NCI-H526 (cell line): Measurements from ENCODE around the gene LIN28B.
"Not testable (repeated sequence)": the region's sequence is repeated elsewhere in the genome, so short reads cannot be mapped to it uniquely, and the experiment has no call there.

Experiments used
- DNase-seq, 2 experiments: peaks; one replicate each; lab custom pipeline; 2025; lab: John Stamatoyannopoulos, UW

The LIN28B gene

GRCh38 chr6:104955927-104956730 is 778 bp upstream of the LIN28B start:
- DNase-seq: peak; percentile 13 to 66

- DNase-seq: peak; percentile 20 to 49
These were observed 632 bp downstream of the LIN28B start for GRCh38 chr6:104957301-104958177.

GRCh38 chr6:104958178-104959025 is 1.5 kb downstream of the LIN28B start:
- peak; percentile 21 to 38 for DNase-seq

- peak in 1 of 2 experiments; percentile 13 for DNase-seq
These were observed 2.3 kb downstream of the LIN28B start for GRCh38 chr6:104959026-104959858.

GRCh38 chr6:104969108-104969507 is 12.2 kb downstream of the LIN28B start:
- DNase-seq: peak in 1 of 2 experiments; percentile 20

- DNase-seq: no peak
These were observed 13.1 kb downstream of the LIN28B start for GRCh38 chr6:104969785-104970581.

- DNase-seq: no peak
These were observed 16.5 kb downstream of the LIN28B start for GRCh38 chr6:104973404-104973803.

- no peak for DNase-seq
These were observed 26.4 kb downstream of the LIN28B start for GRCh38 chr6:104983296-104983695.

GRCh38 chr6:104983776-104984175 is 26.9 kb downstream of the LIN28B start:
- DNase-seq: no peak

GRCh38 chr6:104984831-104985230 is 27.9 kb downstream of the LIN28B start:
- DNase-seq: no peak

- not testable (repeated sequence) for DNase-seq
These were observed 29.0 kb downstream of the LIN28B start for GRCh38 chr6:104985875-104986274.

- DNase-seq: no peak
These were observed 29.7 kb downstream of the LIN28B start for GRCh38 chr6:104986625-104987024.

- DNase-seq: no peak
These were observed 30.3 kb downstream of the LIN28B start for GRCh38 chr6:104987218-104987617.

- DNase-seq: no peak
These were observed 33.2 kb downstream of the LIN28B start for GRCh38 chr6:104990085-104990484.

GRCh38 chr6:104991062-104991461 is 34.2 kb downstream of the LIN28B start:
- DNase-seq: not testable (repeated sequence)

- DNase-seq: not testable (repeated sequence)
These were observed 36.7 kb downstream of the LIN28B start for GRCh38 chr6:104993576-104993975.

GRCh38 chr6:104995989-104996617 is 39.2 kb downstream of the LIN28B start:
- peak in 1 of 2 experiments; percentile 36 for DNase-seq

GRCh38 chr6:105001063-105001462 is 44.2 kb downstream of the LIN28B start:
- DNase-seq: no peak

- no peak for DNase-seq
These were observed 45.0 kb downstream of the LIN28B start for GRCh38 chr6:105001906-105002305.

- DNase-seq: no peak
These were observed 48.5 kb downstream of the LIN28B start for GRCh38 chr6:105005451-105005850.
